SK-N-SH treated with all-trans-retinoic acid at 6 μM for 48 hours (cell line): ENCODE measurements around the gene CLSTN2.

ENCODE experiments used
- ATAC-seq: fragments of 200-7000 bp; cut with Tn5 transposase; 3 replicates; pipeline ENCODE4 v1.9.1; 2020; ENCODE audit warnings: mild to moderate bottlenecking, moderate library complexity
- ARNTL ChIP-seq: fragments of 450-650 bp; formaldehyde crosslinking; IDR thresholded peaks from 2 replicates; pipeline ENCODE4 v1.5.0; 2020; ENCODE audit warnings: low read depth, mild to moderate bottlenecking, moderate library complexity, borderline replicate concordance
- BACH2 ChIP-seq: fragments of 250-450 bp; sonication (Bioruptor Pico); IDR thresholded peaks from 2 replicates; pipeline ENCODE4 v1.9.0; 2021; ENCODE audit warnings: mild to moderate bottlenecking, borderline replicate concordance
- CREB5 ChIP-seq: fragments of 250-450 bp; sonication (Bioruptor Pico); IDR thresholded peaks from 2 replicates; pipeline ENCODE4 v1.5.1; 2020; ENCODE audit warnings: low read depth, mild to moderate bottlenecking, moderate library complexity
- CSDC2 ChIP-seq: fragments of 250-450 bp; sonication (Bioruptor Pico); IDR thresholded peaks from 2 replicates; pipeline ENCODE4 v1.5.0; 2020; ENCODE audit warnings: mild to moderate bottlenecking, moderate library complexity
- CSRNP3 ChIP-seq: fragments of 250-450 bp; sonication (Bioruptor Pico); IDR thresholded peaks from 2 replicates; pipeline ENCODE4 v1.5.1; 2021; ENCODE audit warnings: mild to moderate bottlenecking, moderate library complexity
- ESRRG ChIP-seq: fragments of 250-450 bp; sonication (Bioruptor Pico); IDR thresholded peaks from 2 replicates; pipeline ENCODE4 v1.6.1; 2021; ENCODE audit warnings: mild to moderate bottlenecking
- GLIS3 ChIP-seq: fragments of 250-450 bp; sonication (Bioruptor Pico); IDR thresholded peaks from 2 replicates; pipeline ENCODE4 v1.5.0; 2020; ENCODE audit warnings: mild to moderate bottlenecking, moderate library complexity
- ISL1 ChIP-seq: fragments of 250-450 bp; sonication (Bioruptor Pico); IDR thresholded peaks from 2 replicates; pipeline ENCODE4 v2.1.2; 2022; ENCODE audit warnings: mild to moderate bottlenecking, moderate library complexity
- OSR1 ChIP-seq: fragments of 250-450 bp; sonication (Bioruptor Pico); IDR thresholded peaks from 2 replicates; pipeline ENCODE4 v1.8.0; 2022; ENCODE audit warnings: moderate library complexity, mild to moderate bottlenecking, inconsistent platforms
- PATZ1 ChIP-seq: fragments of 250-450 bp; sonication (Bioruptor Pico); IDR thresholded peaks from 2 replicates; pipeline ENCODE4 v1.8.0; 2020; ENCODE audit warnings: mild to moderate bottlenecking, moderate library complexity, borderline replicate concordance
- PPARA ChIP-seq: fragments of 250-450 bp; sonication (Bioruptor Pico); IDR thresholded peaks from 2 replicates; pipeline ENCODE4 v1.5.0; 2020; ENCODE audit warnings: mild to moderate bottlenecking, borderline replicate concordance
- SNAI2 ChIP-seq: fragments of 250-450 bp; sonication (Bioruptor Pico); IDR thresholded peaks from 2 replicates; pipeline ENCODE4 v1.5.0; 2020; ENCODE audit warnings: mild to moderate bottlenecking, moderate library complexity
- TCF4 ChIP-seq: fragments of 250-450 bp; sonication (Bioruptor Pico); IDR thresholded peaks from 2 replicates; pipeline ENCODE4 v1.8.0; 2021; ENCODE audit warnings: mild to moderate bottlenecking, moderate library complexity, borderline replicate concordance
- TOX ChIP-seq: fragments of 250-450 bp; sonication (Bioruptor Pico); IDR thresholded peaks from 2 replicates; pipeline ENCODE4 v1.8.0; 2021; ENCODE audit warnings: mild to moderate bottlenecking, moderate library complexity, borderline replicate concordance
- TSHZ2 ChIP-seq: fragments of 250-450 bp; sonication (Bioruptor Pico); IDR thresholded peaks from 2 replicates; pipeline ENCODE4 v1.5.0; 2020; ENCODE audit warnings: mild to moderate bottlenecking, moderate library complexity
- ZC3H10 ChIP-seq: fragments of 250-450 bp; sonication (Bioruptor Pico); IDR thresholded peaks from 2 replicates; pipeline ENCODE4 v1.5.1; 2021; ENCODE audit warnings: mild to moderate bottlenecking, moderate library complexity
- ZFP30 ChIP-seq: fragments of 450-650 bp; formaldehyde crosslinking; IDR thresholded peaks from 2 replicates; pipeline ENCODE4 v1.5.0; 2022; ENCODE audit warnings: mild to moderate bottlenecking, moderate library complexity
- ZNF565 ChIP-seq: fragments of 450-650 bp; formaldehyde crosslinking; conservative IDR thresholded peaks from 2 replicates; pipeline ENCODE4 v1.5.0; 2020; ENCODE audit warnings: low read depth, mild to moderate bottlenecking, moderate library complexity
- ZNF70 ChIP-seq: fragments of 450-650 bp; formaldehyde crosslinking; IDR thresholded peaks from 2 replicates; pipeline ENCODE4 v1.5.0; 2020; ENCODE audit warnings: mild to moderate bottlenecking, moderate library complexity

The CLSTN2 gene

GRCh38 chr3:139933766-139934165, 1.2 kb upstream of the CLSTN2 start:
- ATAC-seq, result no peak

GRCh38 chr3:139934613-139935015, 371 bp upstream of the CLSTN2 start:
- peak; percentile 80 for ATAC-seq
- TF ChIP-seq GLIS3 (no peak), TOX (no peak), ESRRG (CRISPR knock-in tag) (no peak), CSDC2 (CRISPR knock-in tag) (no peak), CREB5 (CRISPR knock-in tag) (no peak), ISL1 (no peak)

More at GRCh38 chr3:139933766-139934165, 1.2 kb upstream of the CLSTN2 start:
- no peak for TF ChIP-seq ZFP30 (CRISPR knock-in tag)
- no peak for TF ChIP-seq GLIS3
- TF ChIP-seq TOX, result no peak
- TF ChIP-seq OSR1, result no peak
- no peak for TF ChIP-seq ZNF565 (CRISPR knock-in tag)
- TF ChIP-seq BACH2 (CRISPR knock-in tag), result no peak
- TF ChIP-seq ARNTL (CRISPR knock-in tag), result no peak
- TF ChIP-seq PATZ1 (CRISPR knock-in tag), result no peak
- TF ChIP-seq CREB5 (CRISPR knock-in tag), result no peak
- TF ChIP-seq ZNF70, result no peak
- TF ChIP-seq TCF4 (CRISPR knock-in tag), result no peak
- TF ChIP-seq SNAI2 (CRISPR knock-in tag), result no peak
- TF ChIP-seq PPARA, result no peak
- TF ChIP-seq CSDC2 (CRISPR knock-in tag), result no peak
- TF ChIP-seq ISL1, result no peak
- TF ChIP-seq ESRRG (CRISPR knock-in tag), result no peak
- TF ChIP-seq CSRNP3, result no peak
- no peak for TF ChIP-seq TSHZ2 (CRISPR knock-in tag)
- no peak for TF ChIP-seq ZC3H10 (CRISPR knock-in tag)

GRCh38 chr3:139935866-139936817, 1.2 kb downstream of the CLSTN2 start:
- TF ChIP-seq TCF4 (CRISPR knock-in tag) (no peak), ZNF565 (CRISPR knock-in tag) (no peak), GLIS3 (no peak)
- TF ChIP-seq, all 23 proteins: peak for 0
- no peak for ATAC-seq
